GM23338 (cell line): ENCODE data around the gene TMEM270. TPM values are rescaled to one million over a fixed set of nuclear protein-coding genes. Genes with fewer than 3 reads are reported as not detected.

Source experiments
- ATAC-seq: fragments of 200-7000 bp; cut with Tn5 transposase; 3 replicates; pipeline ENCODE4 v1.9.1; 2020
- DNase-seq: peaks from one replicate; pipeline ENCODE4 v3.0.0-alpha.2; 2015; ENCODE audit warnings: low spot score
- H2AFZ ChIP-seq: fragments of 200-600 bp; sonication (generic); 2 replicates; pipeline ENCODE4 v1.8.0; 2016; ENCODE audit warnings: antibody characterized with exemption, mild to moderate bottlenecking, moderate library complexity
- H3F3A ChIP-seq: fragments of 200-600 bp; sonication (generic); replicated peaks from 2 replicates; pipeline ENCODE4 v1.8.0; 2017; ENCODE audit warnings: antibody characterized with exemption, mixed run types, low read depth
- H3K27ac ChIP-seq: fragments of 200-600 bp; sonication (generic); 2 replicates; pipeline ENCODE4 v1.6.1; 2016; ENCODE audit warnings: low read depth
- H3K27me3 ChIP-seq: fragments of 200-600 bp; sonication (generic); 2 replicates; pipeline ENCODE4 v1.8.0; 2016; ENCODE audit warnings: mild to moderate bottlenecking, mixed run types, moderate library complexity; ENCODE audit not compliant: insufficient read depth
- H3K36me3 ChIP-seq: fragments of 200-600 bp; sonication (generic); 2 replicates; pipeline ENCODE4 v1.8.0; 2016; ENCODE audit warnings: mild to moderate bottlenecking; ENCODE audit not compliant: insufficient read depth
- H3K4me1 ChIP-seq: fragments of 200-600 bp; sonication (generic); 2 replicates; pipeline ENCODE4 v1.8.0; 2016; ENCODE audit warnings: mild to moderate bottlenecking, moderate library complexity; ENCODE audit not compliant: insufficient read depth
- H3K4me2 ChIP-seq: fragments of 200-600 bp; sonication (generic); 2 replicates; pipeline ENCODE4 v1.7.1; 2017; ENCODE audit warnings: mixed run types
- H3K4me3 ChIP-seq: fragments of 200-600 bp; sonication (generic); 2 replicates; pipeline ENCODE4 v1.6.1; 2016; ENCODE audit warnings: mixed run types
- H3K79me2 ChIP-seq: fragments of 200-600 bp; sonication (generic); replicated peaks from 2 replicates; pipeline ENCODE4 v1.8.0; 2017; ENCODE audit warnings: mild to moderate bottlenecking; ENCODE audit not compliant: insufficient read depth
- H3K9me2 ChIP-seq: fragments of 200-600 bp; sonication (generic); 2 replicates; pipeline ENCODE4 v1.8.0; 2017; ENCODE audit not compliant: insufficient read depth
- H4K20me1 ChIP-seq: fragments of 200-600 bp; sonication (generic); replicated peaks from 2 replicates; pipeline ENCODE4 v1.8.0; 2017; ENCODE audit warnings: mild to moderate bottlenecking; ENCODE audit not compliant: insufficient read depth
- H3K27ac Mint-ChIP-seq: 2 replicates; pipeline ENCODE4 v1.8.0; 2020; ENCODE audit warnings: inconsistent platforms, mild to moderate bottlenecking, moderate library complexity, mixed read lengths
- H3K27me3 Mint-ChIP-seq: 3 replicates; pipeline ENCODE4 v1.8.0; 2022; ENCODE audit warnings: low read depth, mild to moderate bottlenecking, moderate library complexity, mixed read lengths, inconsistent platforms; ENCODE audit not compliant: insufficient read depth, poor library complexity
- H3K36me3 Mint-ChIP-seq: 3 replicates; pipeline ENCODE4 v1.8.0; 2021; ENCODE audit warnings: low read depth, mild to moderate bottlenecking, inconsistent platforms, moderate library complexity, mixed read lengths
- H3K4me1 Mint-ChIP-seq: 3 replicates; pipeline ENCODE4 v1.8.0; 2020; ENCODE audit warnings: mild to moderate bottlenecking, inconsistent platforms, mixed read lengths
- H3K4me3 Mint-ChIP-seq: 3 replicates; pipeline ENCODE4 v1.8.0; 2021; ENCODE audit warnings: moderate library complexity, mild to moderate bottlenecking, inconsistent platforms, mixed read lengths
- H3K9me3 Mint-ChIP-seq: 3 replicates; pipeline ENCODE4 v1.8.0; 2020; ENCODE audit warnings: moderate library complexity, mild to moderate bottlenecking, inconsistent platforms, mixed read lengths
- CREB1 ChIP-seq: fragments of 250-450 bp; sonication (Bioruptor Pico); IDR thresholded peaks from 2 replicates; pipeline ENCODE4 v1.5.0; 2020; ENCODE audit warnings: low read depth, mild to moderate bottlenecking, moderate library complexity
- EZH2 ChIP-seq: fragments of 200-600 bp; sonication (generic); IDR thresholded peaks from one replicate; pipeline ENCODE4 v1.8.0; 2017; ENCODE audit warnings: antibody characterized with exemption, mild to moderate bottlenecking, low read depth; ENCODE audit not compliant: unreplicated experiment
- POLR2AphosphoS5 ChIP-seq: IDR thresholded peaks from 2 replicates; pipeline ENCODE4 v1.6.1; 2016; ENCODE audit warnings: antibody characterized with exemption, low read depth
- STAT1 ChIP-seq: IDR thresholded peaks from one replicate; pipeline ENCODE4 v1.6.1; 2016; ENCODE audit warnings: antibody characterized with exemption; ENCODE audit not compliant: unreplicated experiment
- ZNF114 ChIP-seq: fragments of 250-450 bp; sonication (Bioruptor Pico); IDR thresholded peaks from 2 replicates; pipeline ENCODE4 v1.5.0; 2020; ENCODE audit warnings: mild to moderate bottlenecking, moderate library complexity
- ZNF331 ChIP-seq: fragments of 250-450 bp; sonication (Bioruptor Pico); IDR thresholded peaks from 2 replicates; pipeline ENCODE4 v1.5.0; 2020; ENCODE audit warnings: low read depth, mild to moderate bottlenecking, moderate library complexity
- polyA plus RNA-seq: library from polyadenylated mRNA; unstranded; fragments of >200 nt; fragmentation: Nextera tagmentation; extraction: Ambion mirVana; gene quantifications from 2 replicates; pipeline ENCODE4 v1.2.1, GENCODE V29; 2016
- total RNA-seq: library from RNA; depleted of rRNA; stranded (reverse); fragments of >200 nt; shearing (Covaris generic); gene quantifications from 2 replicates; pipeline ENCODE4 v1.2.3, GENCODE V29; 2014
- TF ChIP-seq, protein P1 (sequence below): IDR thresholded peaks from 2 replicates; pipeline ENCODE4 v1.6.1; 2016; ENCODE audit warnings: antibody characterized with exemption

TMEM270 gene
- total and polyA plus RNA-seq, 2 experiments from 2014 or later, result not detected

DNA sequence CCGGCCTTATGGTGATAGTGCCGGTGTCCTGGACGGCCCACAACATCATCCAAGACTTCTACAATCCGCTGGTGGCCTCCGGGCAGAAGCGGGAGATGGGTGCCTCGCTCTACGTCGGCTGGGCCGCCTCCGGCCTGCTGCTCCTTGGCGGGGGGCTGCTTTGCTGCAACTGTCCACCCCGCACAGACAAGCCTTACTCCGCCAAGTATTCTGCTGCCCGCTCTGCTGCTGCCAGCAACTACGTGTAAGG, 29.4 kb upstream of the TMEM270 start:
- Histone ChIP-seq H3K79me2 (no peaks in the 10 kb centered on the region), H3F3A (peaks cover 10% of the 10 kb centered on the region), H4K20me1 (no peaks in the 10 kb centered on the region), H2AFZ (no peak overlapping the region), H3K27me3 (no peaks in the 10 kb centered on the region), H3K9me2 (no peaks in the 10 kb centered on the region), H3K4me2 (peak overlapping the region; percentile 80), H3K4me3 (peak overlapping the region; percentile 47), H3K27ac (peak overlapping the region; percentile 94; the same call in 1 of the 2 replicates), H3K4me1 (peaks cover 67% of the 10 kb centered on the region), H3K36me3 (no peaks in the 10 kb centered on the region)
- peaks cover 70% of the 10 kb centered on the region for H3K4me1 Mint-ChIP-seq
- DNase-seq (peak; percentile 20), ATAC-seq (no peak; the same call in 2 of the 3 replicates)
- no peak for TF ChIP-seq ZNF331 (CRISPR knock-in tag)
- no peak for TF ChIP-seq EZH2
- TF ChIP-seq, protein P1, sequence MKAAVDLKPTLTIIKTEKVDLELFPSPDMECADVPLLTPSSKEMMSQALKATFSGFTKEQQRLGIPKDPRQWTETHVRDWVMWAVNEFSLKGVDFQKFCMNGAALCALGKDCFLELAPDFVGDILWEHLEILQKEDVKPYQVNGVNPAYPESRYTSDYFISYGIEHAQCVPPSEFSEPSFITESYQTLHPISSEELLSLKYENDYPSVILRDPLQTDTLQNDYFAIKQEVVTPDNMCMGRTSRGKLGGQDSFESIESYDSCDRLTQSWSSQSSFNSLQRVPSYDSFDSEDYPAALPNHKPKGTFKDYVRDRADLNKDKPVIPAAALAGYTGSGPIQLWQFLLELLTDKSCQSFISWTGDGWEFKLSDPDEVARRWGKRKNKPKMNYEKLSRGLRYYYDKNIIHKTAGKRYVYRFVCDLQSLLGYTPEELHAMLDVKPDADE, result no peak
- TF ChIP-seq ZNF114, result no peak
- TF ChIP-seq STAT1, result no peak
- H3K9me3 Mint-ChIP-seq, result peaks cover 15% of the 10 kb centered on the region
- H3K27me3 Mint-ChIP-seq, result peaks cover 12% of the 10 kb centered on the region
- H3K4me3 Mint-ChIP-seq, result peak overlapping the region; percentile 63
- H3K27ac Mint-ChIP-seq, result peak overlapping the region; percentile 97
- peaks cover 15% of the 10 kb centered on the region; the same call in 2 of the 3 replicates for H3K36me3 Mint-ChIP-seq

DNA sequence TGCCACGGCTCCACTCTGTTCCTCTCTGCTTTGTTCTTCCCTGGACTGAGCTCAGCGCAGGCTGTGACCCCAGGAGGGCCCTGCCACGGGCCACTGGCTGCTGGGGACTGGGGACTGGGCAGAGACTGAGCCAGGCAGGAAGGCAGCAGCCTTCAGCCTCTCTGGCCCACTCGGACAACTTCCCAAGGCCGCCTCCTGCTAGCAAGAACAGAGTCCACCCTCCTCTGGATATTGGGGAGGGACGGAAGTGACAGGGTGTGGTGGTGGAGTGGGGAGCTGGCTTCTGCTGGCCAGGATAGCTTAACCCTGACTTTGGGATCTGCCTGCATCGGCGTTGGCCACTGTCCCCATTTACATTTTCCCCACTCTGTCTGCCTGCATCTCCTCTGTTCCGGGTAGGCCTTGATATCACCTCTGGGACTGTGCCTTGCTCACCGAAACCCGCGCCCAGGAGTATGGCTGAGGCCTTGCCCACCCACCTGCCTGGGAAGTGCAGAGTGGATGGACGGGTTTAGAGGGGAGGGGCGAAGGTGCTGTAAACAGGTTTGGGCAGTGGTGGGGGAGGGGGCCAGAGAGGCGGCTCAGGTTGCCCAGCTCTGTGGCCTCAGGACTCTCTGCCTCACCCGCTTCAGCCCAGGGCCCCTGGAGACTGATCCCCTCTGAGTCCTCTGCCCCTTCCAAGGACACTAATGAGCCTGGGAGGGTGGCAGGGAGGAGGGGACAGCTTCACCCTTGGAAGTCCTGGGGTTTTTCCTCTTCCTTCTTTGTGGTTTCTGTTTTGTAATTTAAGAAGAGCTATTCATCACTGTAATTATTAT, 28.9 kb upstream of the TMEM270 start:
- H3K4me1 Mint-ChIP-seq, result peaks cover 65% of the 10 kb centered on the region
- H3K36me3 Mint-ChIP-seq, result peaks cover 15% of the 10 kb centered on the region; the same call in 2 of the 3 replicates
- H3K27ac Mint-ChIP-seq, result peak overlapping the region; percentile 97

More for the DNA sequence above, 28.9 kb upstream of the TMEM270 start:
- Histone ChIP-seq H3F3A (peaks cover 6% of the 10 kb centered on the region), H2AFZ (no peak overlapping the region), H3K36me3 (no peaks in the 10 kb centered on the region), H3K4me3 (peak overlapping the region; percentile 47), H3K4me2 (peak overlapping the region; percentile 80), H3K4me1 (peaks cover 62% of the 10 kb centered on the region), H3K79me2 (no peaks in the 10 kb centered on the region), H3K9me2 (no peaks in the 10 kb centered on the region), H3K27me3 (no peaks in the 10 kb centered on the region), H4K20me1 (no peaks in the 10 kb centered on the region), H3K27ac (peak overlapping the region; percentile 94)
- peaks cover 12% of the 10 kb centered on the region for H3K27me3 Mint-ChIP-seq
- TF ChIP-seq, protein P1, result 0 out of 2 replicates have a peak, but pooled peaks have one; percentile 19
- TF ChIP-seq CREB1, result peak; percentile 39; the same call in 1 of the 2 replicates
- TF ChIP-seq STAT1, result no peak
- peak; percentile 75; the same call in 1 of the 2 replicates for TF ChIP-seq POLR2AphosphoS5
- H3K9me3 Mint-ChIP-seq, result peaks cover 15% of the 10 kb centered on the region
- peak; percentile 96 for DNase-seq
- peak overlapping the region; percentile 63 for H3K4me3 Mint-ChIP-seq
- peak; percentile 73 for ATAC-seq
